OCI-LY7 (cell line): Measurements from ENCODE around the gene KPNA2. TPM values are rescaled to one million over a fixed set of nuclear protein-coding genes. Genes with fewer than 3 reads are reported as not detected.

Experiments used
- BruUV-seq: library from RNA; stranded (reverse); fragments of 400-500 nt; replicated peaks from 2 replicates; lab custom pipeline; 2021; lab: Mats Ljungman, UMichigan
- CTCF ChIA-PET: fragments of 300-600 bp; sonication (Branson Sonifier 250); formaldehyde crosslinking; loops from one replicate; lab custom pipeline; 2022; ENCODE audit warnings: antibody characterized with exemption; ENCODE audit not compliant: unreplicated experiment; lab: Charles Lee
- POLR2A ChIA-PET: fragments of 300-600 bp; sonication (Branson Sonifier 250); formaldehyde crosslinking; loops from one replicate; lab custom pipeline; 2022; ENCODE audit warnings: antibody characterized with exemption; lab: Charles Lee
- DNase-seq: peaks from one replicate; pipeline ENCODE4 v3.0.0-alpha.2; 2015; ENCODE audit warnings: low spot score
- H2AFZ ChIP-seq: fragments of 200-600 bp; sonication (generic), shearing (Covaris generic); 2 replicates; pipeline ENCODE4 v1.6.1; 2014; ENCODE audit warnings: mild to moderate bottlenecking, antibody characterized with exemption, low read length, moderate library complexity
- H3K27ac ChIP-seq: fragments of 200-600 bp; sonication (generic); 2 replicates; pipeline ENCODE4 v1.5.1; 2014; ENCODE audit warnings: mixed run types, low read depth, mild to moderate bottlenecking, moderate library complexity, low read length, inconsistent platforms; ENCODE audit not compliant: poor library complexity, severe bottlenecking
- H3K36me3 ChIP-seq: fragments of 200-600 bp; sonication (generic); 2 replicates; pipeline ENCODE4 v1.6.1; 2014; ENCODE audit warnings: mild to moderate bottlenecking, antibody characterized with exemption, low read length, moderate library complexity, mixed read lengths; ENCODE audit not compliant: insufficient read depth
- H3K4me1 ChIP-seq: fragments of 200-600 bp; sonication (generic); 2 replicates; pipeline ENCODE4 v1.5.1; 2014; ENCODE audit warnings: mild to moderate bottlenecking, low read length; ENCODE audit not compliant: insufficient read depth, poor library complexity, severe bottlenecking
- H3K4me2 ChIP-seq: fragments of 200-600 bp; sonication (generic); 2 replicates; pipeline ENCODE4 v1.6.1; 2014; ENCODE audit warnings: mild to moderate bottlenecking, low read length
- H3K4me3 ChIP-seq: fragments of 200-600 bp; sonication (generic); 2 replicates; pipeline ENCODE4 v1.5.1; 2014; ENCODE audit warnings: mild to moderate bottlenecking, low read depth, low read length; ENCODE audit not compliant: poor library complexity, severe bottlenecking
- H3K79me2 ChIP-seq: fragments of 200-600 bp; sonication (generic); 2 replicates; pipeline ENCODE4 v1.6.1; 2016; ENCODE audit warnings: low read depth, mild to moderate bottlenecking, low read length, moderate library complexity, mixed read lengths; ENCODE audit not compliant: insufficient read depth
- H3K9me2 ChIP-seq: fragments of 200-600 bp; sonication (generic); 2 replicates; pipeline ENCODE4 v1.6.1; 2016; ENCODE audit warnings: mild to moderate bottlenecking, low read length, mixed read lengths; ENCODE audit not compliant: insufficient read depth
- H3K9me3 ChIP-seq: fragments of 200-600 bp; sonication (generic); 2 replicates; pipeline ENCODE4 v1.6.1; 2014; ENCODE audit warnings: mild to moderate bottlenecking, mixed run types, low read length, mixed read lengths
- H4K20me1 ChIP-seq: fragments of 200-600 bp; sonication (generic); 2 replicates; pipeline ENCODE4 v1.6.1; 2014; ENCODE audit warnings: mild to moderate bottlenecking, antibody characterized with exemption, low read length, moderate library complexity, mixed read lengths; ENCODE audit not compliant: insufficient read depth
- CTCF ChIP-seq: fragments of 200-600 bp; sonication (generic); conservative IDR thresholded peaks from 2 replicates; pipeline ENCODE4 v1.5.1; 2014; ENCODE audit warnings: mild to moderate bottlenecking, antibody characterized with exemption, low read length, moderate library complexity, mixed read lengths
- EZH2phosphoT487 ChIP-seq: fragments of 200-600 bp; sonication (generic); IDR thresholded peaks from 2 replicates; pipeline ENCODE4 v1.6.1; 2018; ENCODE audit warnings: low read depth, borderline replicate concordance, mild to moderate bottlenecking, mixed run types, antibody characterized with exemption, low read length, moderate library complexity, mixed read lengths
- intact Hi-C: fragments of 100-400 bp; cut with micrococcal nuclease; formaldehyde crosslinking; loops from one replicate; pipeline ENCODE4 v1.10.0; 2022; ENCODE audit not compliant: unreplicated experiment
- total RNA-seq, 2 experiments: library from RNA; depleted of rRNA in 1 of 2; stranded (reverse); fragments of >200 nt in 1 of 2; shearing (Covaris generic) in 1 of 2; gene quantifications; 2 replicates each; pipeline ENCODE4 v1.2.3, GENCODE V29; 2014 to 2022

Gene KPNA2
- total RNA-seq, 2 experiments from 2014 or later, result 253 to 416 TPM

- Histone ChIP-seq H3K4me2 (no peak overlapping the region), H4K20me1 (no peaks in the 10 kb centered on the region), H2AFZ (no peak overlapping the region), H3K36me3 (no peaks in the 10 kb centered on the region), H3K9me2 (no peaks in the 10 kb centered on the region), H3K79me2 (no peaks in the 10 kb centered on the region), H3K4me1 (peaks cover 7% of the 10 kb centered on the region), H3K9me3 (no peaks in the 10 kb centered on the region), H3K27ac (no peak overlapping the region), H3K4me3 (no peak overlapping the region)
- CTCF ChIA-PET, result interaction anchor here (0.9 kb wide), 1 partner anchor 28 kb away, joined by 3 read pairs; no protein-coding TSS in a partner anchor
- no TSS peak for BruUV-seq
- POLR2A ChIA-PET, result interaction anchor here (0.6 to 0.8 kb wide), 2 partner anchors 126 to 409 kb away, joined by 3 read pairs; no protein-coding TSS in a partner anchor
- DNase-seq, result no peak
- intact Hi-C loops, result loop anchor here (10.0 kb wide), 1 partner anchor 120 kb away; no protein-coding TSS in a partner anchor
- TF ChIP-seq EZH2phosphoT487 (no peak), CTCF (no peak)
Measured at GRCh38 chr17:68054296-68054900, 18.9 kb downstream of the KPNA2 start.

GRCh38 chr17:68057531-68057952 is 22.0 kb downstream of the KPNA2 start:
- Histone ChIP-seq H3K4me3 (no peak overlapping the region), H3K79me2 (no peaks in the 10 kb centered on the region), H2AFZ (no peak overlapping the region), H3K4me1 (peaks cover 7% of the 10 kb centered on the region), H3K36me3 (no peaks in the 10 kb centered on the region), H3K27ac (no peak overlapping the region), H3K9me2 (no peaks in the 10 kb centered on the region), H3K4me2 (no peak overlapping the region), H3K9me3 (no peaks in the 10 kb centered on the region), H4K20me1 (no peaks in the 10 kb centered on the region)
- ChIA-PET CTCF (no interaction called here), POLR2A (interaction anchor here (0.6 to 0.9 kb wide), 3 partner anchors 12 to 123 kb away, joined by 3 to 4 read pairs (median 3); no protein-coding TSS in a partner anchor)
- TF ChIP-seq EZH2phosphoT487, result no peak
- peak; percentile 90 for TF ChIP-seq CTCF
- DNase-seq, result peak; percentile 63
- no TSS peak for BruUV-seq
- intact Hi-C loops, result loop anchor here (5.0 to 10.0 kb wide), 3 partner anchors 90 to 145 kb away; no protein-coding TSS in a partner anchor

GRCh38 chr17:68060336-68060735 is 24.8 kb downstream of the KPNA2 start:
- Histone ChIP-seq H4K20me1 (no peaks in the 10 kb centered on the region), H3K4me3 (no peak overlapping the region), H3K9me3 (no peaks in the 10 kb centered on the region), H3K4me1 (no peaks in the 10 kb centered on the region), H3K36me3 (no peaks in the 10 kb centered on the region), H3K27ac (no peak overlapping the region), H2AFZ (no peak overlapping the region), H3K79me2 (no peaks in the 10 kb centered on the region), H3K9me2 (no peaks in the 10 kb centered on the region), H3K4me2 (no peak overlapping the region)
- ChIA-PET POLR2A (interaction anchor here (0.8 to 1.0 kb wide), 2 partner anchors 21 to 45 kb away, joined by 4 read pairs; no protein-coding TSS in a partner anchor), CTCF (interaction anchor here (0.6 kb wide), 1 partner anchor 139 kb away, joined by 3 read pairs; no protein-coding TSS in a partner anchor)
- TF ChIP-seq EZH2phosphoT487 (no peak), CTCF (no peak)
- intact Hi-C loops, result no loop called here
- BruUV-seq, result no TSS peak
- DNase-seq, result no peak
